Measurements from ENCODE around the gene WDR45B.

The WDR45B gene

DNA sequence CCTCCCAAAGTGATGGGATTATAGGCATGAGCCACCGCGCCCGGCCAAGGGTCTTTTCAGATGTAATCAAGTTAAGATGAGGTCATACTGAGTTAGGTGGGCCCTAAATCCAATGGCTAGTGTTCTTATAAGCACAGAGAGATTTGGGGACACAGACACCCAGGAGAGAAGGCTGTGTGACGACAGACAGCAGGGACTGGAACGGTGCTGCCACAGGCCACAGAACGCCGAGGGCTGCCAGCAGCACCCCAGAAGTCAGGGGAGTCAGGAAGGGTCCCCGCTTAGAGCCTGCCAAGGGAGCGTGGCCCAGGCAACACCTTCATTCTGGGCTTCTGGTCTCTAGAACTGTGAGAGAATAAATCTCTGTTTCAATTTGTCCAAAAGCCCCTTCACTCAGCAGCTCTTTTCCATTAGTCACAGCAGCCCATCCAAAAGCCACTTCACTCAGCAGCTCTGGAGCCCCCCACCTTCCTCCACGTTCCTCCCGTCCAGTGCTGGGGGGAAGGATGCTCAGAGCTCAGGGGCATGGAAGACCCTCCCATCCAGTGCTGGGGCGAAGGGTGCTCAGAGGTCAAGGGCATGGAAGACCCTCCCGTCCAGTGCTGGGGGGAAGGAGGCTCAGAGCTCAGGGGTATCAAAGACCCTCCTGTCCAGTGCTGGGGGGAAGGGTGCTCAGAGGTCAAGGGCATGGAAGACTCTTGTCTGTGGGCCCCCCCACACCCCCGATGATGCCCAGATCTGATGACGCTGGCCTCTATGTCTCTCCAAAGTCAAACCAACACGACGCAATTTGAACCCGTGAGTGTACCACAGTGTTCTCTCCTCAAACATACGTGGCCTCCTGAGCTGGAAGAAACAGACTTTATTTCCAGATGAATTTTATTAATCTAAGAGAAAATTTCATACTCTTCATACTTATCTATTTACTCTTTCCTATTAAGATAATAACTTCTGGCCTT, 38.4 kb upstream of the WDR45B start:
- TF ChIP-seq, protein P1, sequence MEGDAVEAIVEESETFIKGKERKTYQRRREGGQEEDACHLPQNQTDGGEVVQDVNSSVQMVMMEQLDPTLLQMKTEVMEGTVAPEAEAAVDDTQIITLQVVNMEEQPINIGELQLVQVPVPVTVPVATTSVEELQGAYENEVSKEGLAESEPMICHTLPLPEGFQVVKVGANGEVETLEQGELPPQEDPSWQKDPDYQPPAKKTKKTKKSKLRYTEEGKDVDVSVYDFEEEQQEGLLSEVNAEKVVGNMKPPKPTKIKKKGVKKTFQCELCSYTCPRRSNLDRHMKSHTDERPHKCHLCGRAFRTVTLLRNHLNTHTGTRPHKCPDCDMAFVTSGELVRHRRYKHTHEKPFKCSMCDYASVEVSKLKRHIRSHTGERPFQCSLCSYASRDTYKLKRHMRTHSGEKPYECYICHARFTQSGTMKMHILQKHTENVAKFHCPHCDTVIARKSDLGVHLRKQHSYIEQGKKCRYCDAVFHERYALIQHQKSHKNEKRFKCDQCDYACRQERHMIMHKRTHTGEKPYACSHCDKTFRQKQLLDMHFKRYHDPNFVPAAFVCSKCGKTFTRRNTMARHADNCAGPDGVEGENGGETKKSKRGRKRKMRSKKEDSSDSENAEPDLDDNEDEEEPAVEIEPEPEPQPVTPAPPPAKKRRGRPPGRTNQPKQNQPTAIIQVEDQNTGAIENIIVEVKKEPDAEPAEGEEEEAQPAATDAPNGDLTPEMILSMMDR (conservative IDR thresholded peaks at IDR 0.05; ENCODE audit: low read depth, low read length) = no peak
- no peak for DNase-seq (ENCODE audit: low read depth)
- H3K4me3 ChIP-seq (ENCODE audit: low read depth, low read length) = no peak overlapping the region

DNA sequence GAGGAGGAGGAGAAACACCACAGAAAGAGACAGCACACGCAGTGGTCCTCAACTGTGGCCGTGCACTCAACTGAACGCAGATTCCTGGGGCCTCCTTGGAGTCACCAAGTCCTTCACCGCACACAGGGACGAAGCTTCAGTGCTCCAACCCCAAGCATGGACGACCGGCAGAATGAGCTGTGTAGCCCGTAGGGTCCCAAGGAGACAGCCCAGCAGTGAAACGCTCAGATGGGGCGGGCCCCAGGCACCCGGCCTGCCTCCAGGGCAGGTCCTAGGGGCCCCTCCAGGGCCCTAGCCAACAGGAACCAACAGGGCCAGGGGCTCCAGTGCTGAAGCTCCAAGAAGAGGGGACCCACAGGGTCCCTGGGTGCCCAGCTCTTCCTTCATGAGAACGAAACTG, 37.0 kb upstream of the WDR45B start:
- TF ChIP-seq, protein P1 (conservative IDR thresholded peaks at IDR 0.05; ENCODE audit: low read depth, low read length) = no peak
- DNase-seq (ENCODE audit: low read depth) = no peak
- no peak overlapping the region for H3K4me3 ChIP-seq (ENCODE audit: low read depth, low read length)

DNA sequence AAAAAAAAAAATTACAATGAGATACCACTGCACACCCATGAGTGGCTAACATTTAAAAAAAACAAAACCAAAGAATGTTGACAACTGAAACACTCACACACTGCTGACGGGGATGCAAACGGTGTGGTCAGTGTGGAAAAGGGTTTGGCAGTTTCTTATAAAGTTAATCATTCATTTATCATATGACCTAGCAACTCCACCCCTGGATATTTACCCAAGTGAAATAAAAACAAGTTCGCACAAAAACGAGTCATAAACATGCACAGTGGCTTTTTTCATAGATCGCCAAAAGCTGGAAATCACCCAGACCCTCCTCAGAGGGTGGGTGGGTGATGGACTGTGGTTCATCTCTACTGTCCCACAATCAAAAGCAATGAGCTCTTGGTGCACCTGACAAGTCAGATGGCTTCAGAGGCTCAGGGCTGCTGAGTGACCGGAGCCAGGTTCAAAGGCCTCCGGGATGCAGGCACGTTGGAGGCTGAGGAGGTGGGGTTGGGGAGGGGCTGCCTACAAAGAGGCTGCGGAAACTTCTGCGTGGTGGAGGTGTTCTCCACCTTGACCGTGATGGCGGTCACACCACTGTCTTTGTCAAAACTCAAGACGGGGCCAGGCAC, 36.1 kb upstream of the WDR45B start:
- H3K4me3 ChIP-seq (ENCODE audit: low read depth, low read length) = no peak overlapping the region
- TF ChIP-seq, protein P1 (conservative IDR thresholded peaks at IDR 0.05; ENCODE audit: low read depth, low read length) = no peak
- DNase-seq (ENCODE audit: low read depth) = no peak

DNA sequence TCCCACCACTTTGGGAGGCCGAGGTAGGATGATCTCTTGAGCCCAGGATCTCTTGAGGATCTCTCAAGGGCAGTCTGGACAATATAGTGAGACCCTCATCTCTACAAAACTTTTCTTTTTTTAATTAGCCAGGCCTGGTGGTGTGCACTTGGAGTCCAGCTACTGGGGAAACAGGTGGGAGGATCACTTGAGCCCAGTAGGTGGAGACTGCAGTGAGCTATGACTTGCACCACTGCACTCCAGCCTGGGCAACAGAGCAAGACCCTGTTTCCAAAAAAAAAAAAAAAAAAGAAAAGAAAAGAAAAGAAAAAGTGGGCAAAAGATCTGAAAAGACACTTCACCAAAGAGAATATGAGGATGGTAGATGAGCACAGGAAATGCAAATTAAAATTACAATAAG, 35.3 kb upstream of the WDR45B start:
- DNase-seq (ENCODE audit: low read depth) = no peak
- no peak overlapping the region for H3K4me3 ChIP-seq (ENCODE audit: low read depth, low read length)
- TF ChIP-seq, protein P1 (conservative IDR thresholded peaks at IDR 0.05; ENCODE audit: low read depth, low read length) = no peak

DNA sequence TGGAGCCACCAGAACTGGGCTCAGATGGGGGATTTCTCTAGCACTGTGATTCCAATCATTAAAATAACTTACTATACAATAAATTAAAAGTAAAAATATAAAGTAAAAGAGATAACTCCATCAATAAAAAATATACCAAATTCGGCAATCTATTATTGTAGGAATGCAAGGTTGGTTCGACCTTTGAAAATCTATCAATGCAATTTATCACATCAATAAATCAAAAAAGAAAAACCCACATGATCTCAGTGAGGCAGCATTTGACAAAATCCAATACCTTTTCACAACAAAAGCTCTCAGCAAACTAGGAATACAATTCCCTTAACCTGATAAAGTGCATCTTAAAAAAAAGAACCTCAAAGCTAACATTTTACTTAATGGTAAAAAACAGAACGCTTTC, 33.3 kb upstream of the WDR45B start:
- no peak overlapping the region for H3K4me3 ChIP-seq (ENCODE audit: low read depth, low read length)
- TF ChIP-seq, protein P1 (conservative IDR thresholded peaks at IDR 0.05; ENCODE audit: low read depth, low read length) = no peak

DNA sequence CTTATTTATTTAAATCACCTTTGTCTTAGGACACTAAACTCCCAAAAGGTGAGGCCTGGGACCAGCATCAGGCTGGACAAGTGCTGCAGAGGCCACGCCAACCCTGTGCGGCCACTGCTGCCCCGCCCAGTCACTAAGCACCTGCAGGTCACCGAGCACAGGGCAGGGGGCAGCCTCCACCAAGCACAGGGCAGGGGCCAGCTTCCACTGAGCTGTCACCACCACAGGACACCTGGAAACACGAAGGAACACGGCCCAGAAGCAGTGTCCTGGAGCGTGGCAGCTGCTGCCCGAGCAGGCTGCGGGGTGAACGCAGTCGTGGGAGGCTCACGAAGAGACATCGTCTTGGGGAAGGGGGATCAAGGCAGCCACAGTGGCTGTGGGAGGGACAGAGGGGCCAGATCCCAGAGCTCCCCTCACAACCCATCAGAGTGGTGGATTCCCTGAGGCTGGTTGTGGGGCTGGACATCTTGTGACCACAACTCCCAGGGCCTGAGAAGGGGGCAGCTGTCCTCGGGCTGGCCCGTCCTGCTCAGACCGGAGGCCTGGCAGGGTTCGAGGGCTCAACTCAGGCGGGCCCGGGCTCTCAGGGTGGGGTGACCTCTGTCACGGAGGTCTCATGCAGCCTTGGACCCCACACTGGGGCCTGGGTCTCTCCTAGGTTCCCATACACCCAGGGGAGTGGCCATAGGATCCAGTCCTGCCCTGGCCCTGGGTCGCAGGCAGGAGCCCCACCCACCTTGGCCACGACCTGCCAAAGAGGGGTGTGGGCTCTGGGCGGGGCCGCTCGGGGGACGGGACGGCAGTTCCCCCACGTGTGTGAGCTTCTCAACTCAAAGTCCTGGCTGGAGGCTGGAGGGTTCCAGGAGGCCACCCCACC, 31.6 kb upstream of the WDR45B start:
- TF ChIP-seq, protein P1 (conservative IDR thresholded peaks at IDR 0.05; ENCODE audit: low read depth, low read length) = no peak
- H3K4me3 ChIP-seq (ENCODE audit: low read depth, low read length) = no peak overlapping the region
- no peak for DNase-seq (ENCODE audit: low read depth)

More for the DNA sequence above, 33.3 kb upstream of the WDR45B start:
- DNase-seq (ENCODE audit: low read depth) = no peak

Measured in choroid plexus epithelial cell (primary cell).